AG08396 (cell line): ENCODE measurements around the gene TFE3.

Experiments
- DNase-seq: peaks from one replicate; pipeline ENCODE4 v3.0.0; 2012; ENCODE audit warnings: low spot score, mixed read lengths

The TFE3 gene, protein sequence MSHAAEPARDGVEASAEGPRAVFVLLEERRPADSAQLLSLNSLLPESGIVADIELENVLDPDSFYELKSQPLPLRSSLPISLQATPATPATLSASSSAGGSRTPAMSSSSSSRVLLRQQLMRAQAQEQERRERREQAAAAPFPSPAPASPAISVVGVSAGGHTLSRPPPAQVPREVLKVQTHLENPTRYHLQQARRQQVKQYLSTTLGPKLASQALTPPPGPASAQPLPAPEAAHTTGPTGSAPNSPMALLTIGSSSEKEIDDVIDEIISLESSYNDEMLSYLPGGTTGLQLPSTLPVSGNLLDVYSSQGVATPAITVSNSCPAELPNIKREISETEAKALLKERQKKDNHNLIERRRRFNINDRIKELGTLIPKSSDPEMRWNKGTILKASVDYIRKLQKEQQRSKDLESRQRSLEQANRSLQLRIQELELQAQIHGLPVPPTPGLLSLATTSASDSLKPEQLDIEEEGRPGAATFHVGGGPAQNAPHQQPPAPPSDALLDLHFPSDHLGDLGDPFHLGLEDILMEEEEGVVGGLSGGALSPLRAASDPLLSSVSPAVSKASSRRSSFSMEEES

GRCh38 chrX:49043220-49043986 lies at the start of gene TFE3:
Gene TFE3 (minus strand): TSS chrX:49043357. CDS start chrX:49043226, 131 bp downstream.
- peak; percentile 91 for DNase-seq

- no peak for DNase-seq
Measured at GRCh38 chrX:49089553-49089952, 46.4 kb upstream of the TFE3 start.

DNA sequence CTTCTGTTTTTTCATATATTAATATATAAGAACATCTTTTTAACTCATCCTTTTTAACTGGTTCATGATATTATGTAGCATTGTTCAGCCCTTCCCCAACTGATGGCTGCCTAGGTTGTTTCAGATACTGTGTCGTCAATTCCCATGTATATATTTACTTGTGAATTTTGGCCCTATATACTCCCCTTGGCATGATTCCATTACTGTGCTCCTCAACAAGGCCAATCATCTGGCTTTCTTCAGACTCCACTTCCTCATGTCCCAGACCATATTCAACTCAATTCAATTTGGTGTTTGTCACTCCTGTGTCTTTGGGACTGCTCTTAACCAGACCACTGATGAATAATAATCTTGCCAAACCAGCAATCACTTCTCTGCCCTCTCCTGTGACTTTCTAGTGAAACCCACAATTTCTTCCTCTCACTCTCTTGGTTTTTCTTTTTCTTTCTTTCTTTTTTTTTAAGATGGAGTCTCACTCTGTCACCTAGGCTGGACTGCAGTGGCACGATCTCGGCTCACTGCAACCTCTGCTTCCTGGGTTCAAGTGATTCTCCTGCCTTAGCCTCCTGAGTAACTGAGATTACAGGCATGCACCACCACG lies 39.2 kb upstream of the TFE3 start:
- DNase-seq = no peak

DNA sequence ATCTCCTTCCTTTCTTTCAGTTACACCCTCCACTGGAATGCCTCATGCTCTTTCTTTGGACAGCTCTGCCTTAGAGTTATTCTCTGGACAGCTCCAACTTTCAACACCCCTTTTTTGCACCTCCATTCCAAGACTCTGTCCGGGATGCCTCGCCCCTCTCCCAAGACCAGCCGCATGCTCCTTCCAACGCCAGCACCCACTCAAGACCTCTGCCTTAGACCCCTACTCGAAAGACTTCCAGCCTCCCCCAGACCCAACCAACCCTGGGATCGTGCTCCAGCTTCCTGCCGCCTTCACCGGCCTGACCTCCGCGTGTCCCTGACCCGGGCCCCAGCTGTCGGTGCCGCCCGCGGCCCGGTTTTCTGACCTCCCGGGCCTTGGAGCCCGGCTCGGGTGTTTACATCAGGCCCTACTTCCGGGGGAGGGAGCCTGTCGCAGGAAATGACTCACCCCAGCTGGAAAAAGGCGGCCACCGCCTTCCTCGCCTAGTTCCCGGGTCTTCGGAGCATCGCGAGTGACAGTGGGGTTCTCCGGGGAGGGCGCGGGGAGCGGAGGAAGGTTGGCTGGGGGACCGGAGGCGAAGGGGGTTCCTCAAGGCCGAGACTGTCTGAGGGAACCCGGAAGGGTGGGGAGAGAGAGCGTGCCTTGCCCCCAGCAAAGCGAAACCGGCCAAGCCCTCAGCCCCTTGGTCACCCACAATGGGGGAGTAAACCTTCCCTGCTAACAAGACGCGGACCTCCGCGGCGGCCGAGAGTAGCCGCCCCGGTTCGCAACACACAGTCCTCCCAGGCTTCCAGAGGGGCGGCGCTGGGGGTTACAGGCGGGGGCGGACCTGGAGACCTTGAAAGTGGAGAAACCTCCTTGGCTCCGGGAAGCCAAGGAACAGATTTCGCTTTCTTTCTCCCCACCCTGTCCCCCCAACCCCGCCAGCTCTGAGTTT lies 36.6 kb upstream of the TFE3 start, which contains the start of gene WDR45:
WDR45 (minus strand) TSS at position 399 of the 940 bp plus-strand sequence. CDS start 1,792 bp downstream, outside the sequence.
- DNase-seq = peak; percentile 83

GRCh38 chrX:49077941-49078340 lies 34.8 kb upstream of the TFE3 start:
- DNase-seq = peak; percentile 16

GRCh38 chrX:49075347-49075746 lies 32.2 kb upstream of the TFE3 start:
- DNase-seq = peak; percentile 7

- DNase-seq = peak; percentile 90
Measured at GRCh38 chrX:49073601-49074575, 30.7 kb upstream of the TFE3 start, which contains the start of gene PRAF2. Gene PRAF2 (minus strand): TSS chrX:49074002. CDS start chrX:49073987, 15 bp downstream.

DNA sequence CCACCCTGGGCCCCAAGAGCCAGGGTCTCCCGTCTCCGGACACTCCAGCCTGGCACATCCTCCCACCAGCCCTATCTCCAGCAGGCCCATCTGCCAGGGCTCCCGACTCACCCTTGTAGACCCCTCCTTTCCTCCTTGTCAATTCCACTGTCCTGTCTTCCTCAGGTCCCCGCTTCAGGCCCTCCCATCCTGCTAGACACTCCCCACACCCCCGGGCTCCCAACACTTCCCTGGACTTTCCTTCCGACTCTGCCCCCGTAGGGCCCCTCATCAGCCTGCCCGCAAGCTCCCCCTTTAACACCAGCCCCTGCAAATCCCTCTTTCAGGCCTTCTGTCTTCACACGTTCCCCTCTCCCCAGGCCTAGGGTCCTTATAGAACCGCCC lies 29.5 kb upstream of the TFE3 start:
- DNase-seq = peak; percentile 29

- peak; percentile 89 for DNase-seq
Measured at GRCh38 chrX:49071877-49072711, 28.9 kb upstream of the TFE3 start.

DNA sequence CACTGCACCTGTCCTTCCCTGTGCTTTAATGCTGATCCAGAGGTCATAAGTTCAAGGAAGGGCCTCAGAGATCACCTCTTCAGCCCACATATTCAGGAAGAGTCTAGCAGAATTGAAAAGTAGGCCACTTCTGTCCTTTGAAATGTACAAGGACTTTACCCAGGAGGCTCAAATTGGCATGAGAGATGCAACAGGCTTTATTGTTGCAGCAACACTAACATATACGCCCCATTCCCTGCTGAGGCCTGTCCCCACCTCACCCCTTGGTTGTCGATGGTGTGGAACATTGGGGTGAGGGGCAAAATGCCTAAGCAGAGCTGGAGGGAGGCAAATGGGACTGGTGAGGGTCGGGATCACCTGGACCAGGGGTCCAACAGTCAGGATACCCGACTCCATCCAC lies 27.8 kb upstream of the TFE3 start:
- no peak for DNase-seq

GRCh38 chrX:49069038-49069437 lies 25.9 kb upstream of the TFE3 start:
- DNase-seq = no peak

DNA sequence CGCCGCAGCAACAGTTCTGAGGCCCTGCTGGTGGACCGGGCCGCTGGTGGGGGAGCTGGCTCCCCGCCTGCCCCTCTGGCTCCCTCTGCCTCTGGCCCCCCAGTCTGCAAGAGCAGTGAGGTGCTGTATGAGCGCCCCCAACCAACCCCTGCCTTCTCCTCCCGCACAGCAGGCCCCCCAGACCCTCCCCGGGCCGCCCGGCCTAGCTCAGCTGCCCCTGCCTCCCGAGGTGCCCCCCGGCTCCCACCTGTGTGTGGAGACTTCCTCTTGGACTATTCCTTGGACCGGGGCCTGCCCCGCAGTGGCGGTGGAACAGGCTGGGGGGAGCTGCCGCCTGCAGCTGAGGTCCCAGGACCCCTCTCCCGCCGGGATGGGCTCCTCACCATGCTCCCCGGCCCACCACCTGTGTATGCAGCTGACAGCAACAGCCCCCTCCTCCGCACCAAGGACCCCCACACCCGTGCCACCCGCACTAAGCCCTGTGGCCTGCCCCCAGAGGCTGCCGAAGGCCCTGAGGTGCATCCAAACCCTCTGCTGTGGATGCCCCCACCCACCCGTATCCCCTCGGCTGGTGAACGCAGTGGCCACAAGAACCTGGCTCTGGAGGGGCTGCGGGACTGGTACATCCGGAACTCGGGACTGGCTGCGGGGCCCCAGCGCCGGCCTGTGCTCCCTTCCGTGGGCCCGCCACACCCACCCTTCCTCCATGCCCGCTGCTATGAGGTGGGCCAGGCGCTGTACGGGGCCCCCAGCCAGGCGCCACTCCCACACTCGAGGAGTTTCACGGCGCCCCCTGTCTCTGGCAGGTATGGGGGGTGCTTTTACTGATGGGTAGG lies 24.3 kb upstream of the TFE3 start:
- no peak for DNase-seq

DNA sequence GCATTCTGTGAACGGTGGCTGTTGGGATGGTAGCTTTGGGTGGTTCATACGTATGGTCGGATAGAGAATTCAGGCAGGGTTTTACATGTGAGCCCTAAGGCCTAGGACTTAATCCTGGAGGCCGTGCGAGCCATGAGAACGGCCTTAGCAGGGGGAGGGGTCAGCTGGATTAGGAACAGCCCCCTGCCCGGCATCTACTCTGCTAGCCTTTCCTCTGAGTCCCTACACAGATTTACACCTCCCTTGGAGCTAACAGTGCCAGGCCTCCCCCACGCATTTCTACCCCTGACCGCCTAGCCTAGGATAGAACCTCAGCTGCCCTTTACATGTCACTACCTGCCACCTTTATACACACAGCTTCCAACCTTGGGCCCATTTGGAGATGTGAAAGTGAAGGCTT lies 23.5 kb upstream of the TFE3 start:
- no peak for DNase-seq

GRCh38 chrX:49066278-49066677 lies 23.1 kb upstream of the TFE3 start:
- no peak for DNase-seq

- DNase-seq = no peak
Measured at GRCh38 chrX:49064735-49065134, 21.6 kb upstream of the TFE3 start.

- no peak for DNase-seq
Measured at GRCh38 chrX:49064303-49064702, 21.1 kb upstream of the TFE3 start.

GRCh38 chrX:49063715-49064114 lies 20.6 kb upstream of the TFE3 start:
- no peak for DNase-seq

DNA sequence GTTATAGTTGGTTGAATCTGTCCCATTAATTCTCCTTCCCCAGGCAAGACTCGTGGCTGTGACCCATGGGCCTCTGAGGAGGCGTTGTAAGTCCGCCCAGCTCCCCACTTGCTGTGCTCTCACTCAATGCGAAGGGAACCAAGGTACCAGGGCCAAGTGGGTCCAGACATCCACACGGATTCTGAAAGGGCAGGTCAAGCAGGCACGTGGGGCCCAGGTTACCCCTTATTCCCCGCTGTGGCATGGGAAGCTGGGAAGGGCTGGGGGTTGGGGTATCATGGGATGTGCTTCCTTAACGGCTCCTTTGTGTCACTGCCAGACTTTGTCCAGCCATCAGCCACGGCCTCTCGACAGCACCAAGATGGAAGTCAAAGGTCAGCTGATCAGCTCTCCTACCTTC lies 18.8 kb upstream of the TFE3 start:
- no peak for DNase-seq
